GM19395 (cell line): ENCODE results near the gene PKHD1.

Source experiments
- ATAC-seq: cut with Tn5 transposase; IDR thresholded peaks from one replicate; pipeline ENCODE4 v1.9.1; 2021; ENCODE audit warnings: mild to moderate bottlenecking, moderate library complexity; ENCODE audit not compliant: unreplicated experiment

PKHD1 gene

GRCh38 chr6:51814418-51814817 lies 273.0 kb downstream of the PKHD1 start:
- no peak for ATAC-seq

DNA sequence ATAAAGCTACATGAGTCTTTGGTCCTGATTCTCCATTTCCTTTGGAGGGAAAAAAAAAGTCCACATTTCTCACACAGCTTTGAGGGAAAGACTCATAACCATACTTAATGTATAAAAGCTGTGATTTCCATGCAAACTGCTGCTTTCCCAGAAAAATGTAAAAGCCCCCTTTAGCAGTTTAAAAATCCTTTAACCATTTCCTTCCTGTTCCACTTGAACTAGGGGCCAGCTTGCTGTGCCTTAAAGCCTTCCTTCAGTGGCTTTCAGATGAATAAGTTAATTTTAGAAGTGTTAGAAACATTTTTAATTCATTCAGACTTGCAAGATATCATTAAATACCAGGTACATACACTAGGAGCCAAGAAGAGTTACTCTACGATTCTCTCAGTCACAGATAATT lies 273.5 kb downstream of the PKHD1 start:
- ATAC-seq: no peak

DNA sequence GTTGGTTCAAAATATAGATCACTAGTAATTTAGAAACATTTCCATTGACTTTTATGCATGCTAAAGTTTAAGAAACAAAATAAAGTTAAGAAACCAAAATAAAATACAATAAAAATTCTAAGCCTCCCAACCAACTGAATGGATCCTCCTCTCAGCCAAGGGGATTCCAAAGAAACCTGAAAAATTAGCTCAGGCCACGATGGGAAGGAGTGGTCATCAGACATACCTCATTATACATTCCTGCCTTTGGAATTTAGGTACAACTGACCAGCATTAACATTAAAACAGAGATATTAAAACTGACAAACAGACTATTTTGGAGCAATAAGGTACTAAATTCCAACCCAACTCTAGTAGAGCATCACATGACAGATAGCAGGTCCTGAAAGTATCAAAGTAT lies 275.2 kb downstream of the PKHD1 start:
- ATAC-seq: no peak

DNA sequence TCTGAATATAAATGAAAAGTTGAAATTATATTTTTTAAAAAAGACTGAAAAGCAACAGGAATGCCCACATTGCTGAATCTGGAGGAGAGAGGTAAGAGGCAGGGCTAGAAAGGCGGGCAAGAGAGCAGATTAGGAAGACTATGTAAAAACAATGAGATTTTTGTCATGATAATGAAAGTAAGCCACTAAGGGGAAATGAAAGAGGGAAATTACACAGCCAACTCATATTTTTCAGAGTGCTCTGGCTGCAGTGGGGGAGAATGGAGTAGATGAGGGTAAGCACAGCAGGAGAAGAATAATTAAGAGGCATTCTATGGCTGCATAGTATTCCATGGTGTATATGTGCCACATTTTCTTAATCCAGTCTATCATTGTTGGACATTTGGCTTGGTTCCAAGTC lies 281.9 kb downstream of the PKHD1 start:
- no peak for ATAC-seq

GRCh38 chr6:51800603-51801002 lies 286.8 kb downstream of the PKHD1 start:
- no peak for ATAC-seq

- ATAC-seq: no peak
Observed at GRCh38 chr6:51793393-51793792, 294.0 kb downstream of the PKHD1 start.

DNA sequence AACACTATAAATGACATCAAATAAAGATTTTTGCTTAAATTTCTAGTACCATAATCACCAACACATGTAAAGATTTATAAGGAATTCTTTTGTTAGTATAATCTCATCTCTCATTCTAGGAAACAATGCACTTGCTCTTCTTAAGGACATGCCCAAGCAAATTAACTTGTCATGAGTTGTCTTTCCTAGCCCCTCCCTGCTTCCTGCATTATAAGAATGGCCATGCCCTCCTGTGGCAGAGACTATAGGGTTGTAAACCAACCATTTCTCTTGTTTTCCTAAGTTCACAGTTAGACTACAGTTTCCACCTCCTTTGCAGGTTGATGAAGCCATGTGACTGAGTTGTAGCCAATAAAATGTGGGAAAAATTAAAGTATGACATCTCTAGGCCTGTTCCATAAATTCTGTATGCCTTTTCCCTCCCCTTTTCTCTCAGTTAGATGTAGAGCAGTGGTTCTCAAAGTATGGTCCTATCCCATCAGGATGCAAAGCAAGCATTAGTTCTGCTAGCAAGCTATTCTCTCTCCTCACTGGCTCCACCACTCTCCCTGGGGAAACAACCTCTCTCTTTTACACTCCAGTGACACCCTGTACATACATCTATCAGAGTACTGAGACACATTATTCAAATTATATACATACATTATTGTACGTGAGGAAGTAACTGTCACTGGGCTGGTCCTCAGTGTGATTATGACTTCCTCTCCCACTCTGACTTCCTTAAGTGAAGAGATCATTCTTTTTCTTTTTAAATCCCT lies 295.0 kb downstream of the PKHD1 start:
- ATAC-seq: no peak

DNA sequence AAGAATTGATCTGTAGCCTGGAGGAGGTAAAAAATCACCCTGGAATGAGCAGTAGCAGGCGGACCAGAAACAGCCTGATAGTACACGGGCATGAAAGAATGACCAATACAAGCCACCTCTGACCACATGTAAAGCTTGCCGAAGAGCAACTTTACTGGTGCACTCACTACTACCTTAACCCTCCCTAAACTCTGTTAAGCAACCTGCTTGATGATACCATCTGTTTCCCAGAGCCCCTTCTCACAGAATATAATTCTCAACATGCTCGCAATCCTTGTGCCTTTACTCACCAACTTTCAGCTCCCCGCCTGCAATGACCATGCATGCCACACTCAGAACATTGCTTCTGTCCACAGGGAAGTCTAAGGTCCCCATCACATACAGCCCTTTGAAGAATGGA lies 296.5 kb downstream of the PKHD1 start:
- ATAC-seq: no peak

DNA sequence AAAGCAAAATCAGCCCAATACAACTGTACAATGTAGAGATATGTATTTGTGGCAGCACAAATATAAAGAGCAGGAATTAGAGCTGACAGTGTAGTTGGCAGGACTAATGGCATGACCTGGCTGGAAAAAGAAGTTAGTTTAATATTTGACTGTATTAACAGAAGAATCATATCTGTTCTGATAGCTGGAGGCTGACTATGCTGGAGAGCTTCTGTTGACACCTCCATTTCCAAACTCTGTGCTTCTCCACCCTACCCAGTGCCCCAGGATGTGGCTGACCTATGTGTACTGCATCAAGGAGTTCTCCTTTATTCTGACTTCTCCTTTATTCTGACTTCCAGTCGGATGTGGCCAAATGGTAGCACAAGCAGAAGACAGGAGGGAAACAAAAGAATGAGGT lies 299.3 kb downstream of the PKHD1 start:
- ATAC-seq: no peak

DNA sequence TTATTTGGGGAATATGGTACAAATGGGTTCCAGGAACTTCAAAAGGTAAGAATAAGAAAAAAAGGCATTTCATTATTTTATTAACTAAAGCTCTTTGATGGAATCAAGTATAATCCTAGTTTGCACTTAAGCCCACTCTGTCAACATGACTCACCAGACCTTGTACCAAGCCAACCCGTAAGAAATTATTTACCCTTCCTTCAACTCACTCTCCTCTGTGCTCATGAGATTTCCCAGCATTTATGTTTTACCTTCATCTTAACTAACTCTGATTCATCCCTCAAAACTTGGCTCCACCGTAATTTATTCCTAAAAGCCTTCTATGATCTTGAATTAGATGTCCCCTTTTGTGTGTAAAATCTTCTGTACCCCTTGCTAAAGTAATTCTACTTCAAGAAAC lies 308.7 kb downstream of the PKHD1 start:
- no peak for ATAC-seq

DNA sequence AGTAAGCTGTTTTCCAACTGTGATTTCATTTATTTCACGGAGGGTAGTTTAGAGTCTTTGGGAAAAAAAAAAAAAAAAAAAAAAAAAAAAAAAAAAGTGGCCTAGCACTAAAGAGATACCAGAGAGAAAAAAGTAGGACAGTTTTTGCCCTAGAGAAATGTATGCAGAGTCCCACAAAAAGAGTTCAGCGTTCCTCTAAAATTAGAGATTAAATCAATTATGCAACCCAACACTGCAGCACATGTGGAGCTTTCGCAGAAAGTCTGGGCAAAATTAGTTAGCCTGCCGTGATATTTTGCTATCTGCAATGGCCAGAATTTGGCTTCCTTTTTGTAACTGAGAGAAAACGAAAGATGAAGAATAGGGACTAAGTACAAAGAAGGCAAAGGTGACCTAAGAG lies 309.8 kb downstream of the PKHD1 start:
- ATAC-seq: no peak

- ATAC-seq: no peak
Observed at GRCh38 chr6:51775942-51776860, 311.2 kb downstream of the PKHD1 start.

DNA sequence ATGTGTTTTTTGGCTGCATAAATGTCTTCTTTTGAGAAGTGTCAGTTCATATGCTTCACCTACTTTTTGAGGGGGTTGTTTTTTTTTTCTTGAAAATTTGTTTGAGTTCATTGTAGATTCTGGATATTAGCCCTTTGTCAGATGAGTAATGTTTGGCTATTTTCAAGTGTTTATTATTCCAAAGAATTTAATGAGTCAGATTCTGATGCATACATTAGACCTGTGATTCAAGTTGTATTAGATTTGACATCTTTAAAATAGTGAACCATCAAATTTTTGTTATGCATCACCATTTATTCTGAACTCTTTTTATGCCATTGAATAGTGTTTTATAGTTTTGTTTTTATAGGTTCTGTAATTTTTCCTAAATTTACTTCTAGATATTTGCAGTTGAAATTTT lies 319.3 kb downstream of the PKHD1 start:
- ATAC-seq: no peak

DNA sequence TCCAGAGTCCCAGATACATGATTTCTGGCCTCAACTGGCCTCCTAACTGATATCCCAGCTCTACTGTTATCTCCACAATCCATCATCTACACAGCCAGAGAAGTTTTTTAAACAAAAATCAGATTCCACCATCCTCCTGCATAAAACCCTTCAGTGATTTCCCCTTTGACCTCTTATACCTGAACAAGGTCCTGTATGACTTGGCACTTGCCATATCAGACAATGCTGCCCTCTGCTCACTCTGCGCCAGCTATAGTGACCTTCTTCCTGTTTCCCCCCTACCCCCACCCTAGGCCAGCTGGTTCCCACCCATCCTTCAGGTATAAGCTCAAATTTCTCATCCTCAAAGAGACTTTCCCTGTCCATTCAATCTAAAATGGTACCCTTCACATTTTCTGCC lies 322.2 kb downstream of the PKHD1 start:
- ATAC-seq: no peak

DNA sequence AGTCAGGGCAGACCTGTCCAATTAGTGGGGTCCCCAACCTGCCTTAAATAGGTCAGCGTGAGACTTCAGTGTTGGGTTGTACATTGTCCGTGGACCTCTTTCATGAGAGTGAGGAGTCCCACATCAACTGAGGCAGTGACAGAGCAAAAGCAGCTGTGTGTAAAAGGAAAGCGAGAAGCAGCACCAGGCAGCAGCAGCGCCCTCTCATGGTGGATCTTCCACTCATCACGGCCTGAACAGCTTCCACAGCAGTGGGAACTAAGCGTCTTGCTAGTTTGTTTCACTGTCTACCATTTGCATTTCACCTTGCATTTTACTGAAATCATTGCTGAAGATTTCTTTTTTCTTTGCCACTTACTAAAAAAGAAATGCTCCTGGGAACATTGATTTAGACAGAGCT lies 333.8 kb downstream of the PKHD1 start:
- no peak for ATAC-seq

- no peak for ATAC-seq
Observed at GRCh38 chr6:51743999-51744398, 343.4 kb downstream of the PKHD1 start.

- no peak for ATAC-seq
Observed at GRCh38 chr6:51740658-51741057, 346.8 kb downstream of the PKHD1 start.

DNA sequence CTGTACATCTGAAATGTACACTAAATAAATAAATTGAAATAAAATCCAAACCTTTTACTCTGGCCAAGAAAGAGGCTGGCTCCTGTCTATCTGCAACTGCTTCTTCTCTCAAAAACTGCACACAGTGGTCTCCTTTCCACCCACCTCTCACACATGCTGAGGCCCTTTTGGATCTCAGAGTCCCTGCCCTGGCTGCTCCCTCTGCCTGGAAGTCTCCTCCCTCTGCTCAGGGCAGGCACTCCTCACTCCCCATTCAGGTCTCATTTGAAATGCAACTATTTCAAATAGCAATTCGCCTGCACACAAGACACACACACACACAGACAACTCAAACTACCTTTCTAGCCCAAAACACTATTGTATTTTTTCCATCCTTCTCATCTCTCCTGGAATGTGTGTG lies 348.8 kb downstream of the PKHD1 start:
- no peak for ATAC-seq

DNA sequence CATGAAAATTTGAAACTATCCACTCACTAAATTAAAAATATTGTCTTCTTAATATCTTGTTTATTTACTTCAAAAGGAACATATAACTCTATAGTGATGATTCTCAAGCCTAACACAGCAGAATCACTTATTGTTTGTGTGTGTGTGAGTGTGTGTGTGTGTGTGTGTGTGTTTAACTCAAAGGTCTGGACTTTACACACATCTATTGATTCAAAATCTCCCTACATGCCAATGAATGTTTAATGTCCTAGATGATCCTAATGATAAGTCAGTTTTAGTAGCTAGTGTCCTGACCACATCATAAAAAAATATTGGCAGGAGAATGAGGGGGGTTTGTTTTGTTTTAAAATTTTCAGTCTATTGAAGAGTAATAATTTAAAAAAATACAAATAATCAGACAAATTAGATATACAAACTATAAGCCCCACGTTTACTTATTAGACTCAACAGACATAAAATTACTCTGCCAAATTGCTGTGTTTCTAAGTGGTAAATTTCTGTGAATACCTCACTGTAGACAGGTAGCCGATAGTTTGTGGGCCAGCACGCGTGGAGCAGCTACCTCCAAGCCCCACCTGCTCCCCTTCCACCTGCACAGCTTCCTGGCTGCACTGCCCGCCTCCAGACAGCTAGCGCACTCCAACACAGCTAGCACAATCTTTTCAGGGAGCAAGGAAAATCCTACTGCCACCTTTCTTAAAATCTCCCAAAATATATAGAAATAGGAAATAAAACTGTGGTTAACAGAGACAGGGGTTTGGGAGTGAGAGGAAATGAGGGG lies 349.6 kb downstream of the PKHD1 start:
- ATAC-seq: no peak

- no peak for ATAC-seq
Observed at GRCh38 chr6:51725155-51725554, 362.3 kb downstream of the PKHD1 start.

- no peak for ATAC-seq
Observed at GRCh38 chr6:51720327-51720726, 367.1 kb downstream of the PKHD1 start.
